Right kidney (tissue), 1 donor: ENCODE results near the gene TKTL1.
A peak's percentile ranks its signal among the peaks of the same experiment; 100 is the strongest.

Experiments used
- DNase-seq: peaks from one replicate; pipeline ENCODE4 v3.0.0-alpha.2; 2016

Gene TKTL1

DNA sequence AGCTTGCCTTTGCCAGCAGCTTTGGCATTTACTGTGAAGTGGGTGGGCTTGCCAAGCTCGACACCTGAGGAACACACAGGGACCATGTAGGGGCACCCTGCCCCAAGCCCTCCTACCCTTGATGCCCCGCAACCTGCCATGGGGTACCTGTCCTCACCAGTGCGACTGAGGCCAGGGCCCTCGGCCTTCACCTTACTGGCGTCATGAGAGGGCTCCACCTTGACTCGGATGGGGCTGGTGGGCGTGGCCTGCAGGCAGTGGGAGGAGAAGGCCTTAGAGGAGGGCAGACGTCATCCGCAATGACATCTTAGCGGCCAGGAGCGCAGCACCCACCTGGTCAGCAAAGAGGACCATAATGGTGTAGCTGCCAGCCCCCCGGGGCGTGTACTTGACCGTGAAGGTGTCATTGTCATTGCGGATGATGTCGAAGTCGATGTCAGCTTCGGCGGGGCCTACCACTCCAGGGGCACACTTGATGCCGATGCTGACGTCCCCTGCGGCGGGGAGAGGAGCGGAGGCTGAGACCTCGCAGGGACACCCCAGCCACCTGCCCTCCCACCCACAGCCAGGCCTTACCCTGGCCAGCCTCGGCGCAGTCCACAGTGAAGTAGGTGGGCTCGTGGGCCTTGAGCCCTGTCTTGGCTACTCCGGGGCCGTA lies 66.6 kb downstream of the TKTL1 start:
- no peak for DNase-seq

DNA sequence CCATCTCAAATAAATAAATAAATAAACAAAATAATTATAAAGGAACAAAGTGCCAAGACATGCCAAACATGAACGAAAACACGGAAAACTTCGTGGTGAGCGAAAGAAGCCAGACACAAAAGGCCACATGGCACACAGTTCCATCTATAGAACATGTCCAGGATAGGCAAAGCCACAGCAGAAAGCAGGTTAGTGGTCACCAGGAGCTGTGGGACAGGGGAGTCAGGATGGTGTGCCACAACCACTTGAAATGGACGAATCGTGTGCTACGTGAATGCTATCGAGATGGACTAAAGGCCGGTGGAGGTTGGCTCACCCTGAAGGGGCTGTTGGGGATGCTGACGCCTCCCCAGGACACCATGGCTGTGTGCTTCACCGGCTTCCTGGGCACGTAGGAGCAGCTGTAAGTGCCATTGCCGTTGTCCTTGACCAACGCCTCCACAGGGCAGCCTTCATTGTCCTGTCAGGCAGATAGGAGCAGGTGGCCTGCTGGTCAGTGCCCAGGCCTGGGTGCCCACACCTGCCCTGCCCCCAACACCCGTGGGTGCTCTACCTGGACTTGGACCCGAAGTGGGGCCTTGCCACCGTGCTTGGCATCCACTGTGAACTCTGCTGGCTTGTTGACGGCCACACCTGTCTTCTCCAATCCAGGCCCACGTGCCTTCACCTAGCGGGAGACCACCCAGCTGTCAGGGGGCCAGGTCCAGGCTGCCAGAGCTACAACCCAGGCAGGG lies 68.3 kb downstream of the TKTL1 start:
- DNase-seq = no peak

- DNase-seq = no peak
Observed at GRCh38 chrX:154365052-154365600, 69.5 kb downstream of the TKTL1 start.

GRCh38 chrX:154365997-154366665 lies 70.5 kb downstream of the TKTL1 start:
- DNase-seq = no peak

DNA sequence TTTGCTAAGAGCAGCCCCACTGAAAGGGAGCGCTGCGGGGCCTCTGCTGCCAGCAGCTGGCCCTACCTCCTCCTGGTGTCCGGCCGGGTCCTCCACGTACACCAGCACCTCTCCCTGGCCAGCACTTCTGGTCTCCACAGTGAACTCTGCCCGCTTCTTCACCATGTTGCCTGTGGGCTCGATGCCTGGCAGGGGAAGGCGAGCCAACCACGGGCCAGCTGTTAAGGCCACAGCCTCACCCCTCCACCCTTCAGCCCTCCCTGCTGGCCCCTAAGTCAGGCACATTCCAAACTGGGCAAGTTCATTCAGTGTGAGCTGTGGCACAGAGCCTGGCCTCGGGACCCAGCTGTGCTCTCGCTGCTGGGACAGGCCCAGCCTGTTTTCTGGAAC lies 71.1 kb downstream of the TKTL1 start:
- no peak for DNase-seq

- DNase-seq = no peak
Observed at GRCh38 chrX:154367474-154368308, 72.1 kb downstream of the TKTL1 start.

DNA sequence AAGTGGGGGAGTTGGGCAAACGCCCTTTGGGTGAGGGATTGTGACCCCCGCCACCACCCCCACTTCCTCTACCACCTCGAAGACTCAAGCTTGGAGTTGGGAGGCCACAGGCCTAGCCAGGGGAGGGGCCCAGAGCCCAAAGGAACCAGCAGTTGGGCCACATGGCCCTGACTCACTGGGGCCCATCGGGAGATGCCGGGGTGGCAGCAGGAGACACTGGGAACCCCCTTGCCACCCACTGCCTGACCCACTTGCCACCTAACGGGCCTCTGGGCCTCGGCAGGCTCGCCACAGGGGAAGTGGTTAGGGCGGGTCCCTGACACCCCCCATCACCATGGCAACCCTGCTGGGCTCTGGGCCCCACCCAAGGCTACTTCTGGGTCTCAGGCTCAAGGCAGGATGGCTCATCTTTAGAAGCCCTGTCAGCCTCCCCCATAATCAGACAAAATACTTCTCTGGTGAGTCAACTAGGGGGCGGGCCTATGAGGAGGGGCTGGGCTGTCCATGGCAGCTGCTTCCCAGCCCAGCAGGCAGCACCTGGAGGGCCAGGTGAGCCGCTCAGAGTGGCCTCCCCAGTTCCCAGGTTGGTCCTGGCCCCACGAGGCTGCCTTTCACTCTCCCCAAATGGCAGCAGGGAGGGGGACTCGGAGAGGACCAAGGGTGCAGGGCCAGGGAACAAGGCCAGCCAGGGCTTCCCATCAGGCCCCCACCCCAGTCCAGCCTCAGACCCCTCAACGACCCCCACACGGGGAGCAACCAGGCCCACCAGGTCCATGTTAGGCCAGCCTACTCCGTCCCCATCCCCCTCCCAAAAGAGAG lies 73.2 kb downstream of the TKTL1 start:
- DNase-seq = peak; percentile 26

DNA sequence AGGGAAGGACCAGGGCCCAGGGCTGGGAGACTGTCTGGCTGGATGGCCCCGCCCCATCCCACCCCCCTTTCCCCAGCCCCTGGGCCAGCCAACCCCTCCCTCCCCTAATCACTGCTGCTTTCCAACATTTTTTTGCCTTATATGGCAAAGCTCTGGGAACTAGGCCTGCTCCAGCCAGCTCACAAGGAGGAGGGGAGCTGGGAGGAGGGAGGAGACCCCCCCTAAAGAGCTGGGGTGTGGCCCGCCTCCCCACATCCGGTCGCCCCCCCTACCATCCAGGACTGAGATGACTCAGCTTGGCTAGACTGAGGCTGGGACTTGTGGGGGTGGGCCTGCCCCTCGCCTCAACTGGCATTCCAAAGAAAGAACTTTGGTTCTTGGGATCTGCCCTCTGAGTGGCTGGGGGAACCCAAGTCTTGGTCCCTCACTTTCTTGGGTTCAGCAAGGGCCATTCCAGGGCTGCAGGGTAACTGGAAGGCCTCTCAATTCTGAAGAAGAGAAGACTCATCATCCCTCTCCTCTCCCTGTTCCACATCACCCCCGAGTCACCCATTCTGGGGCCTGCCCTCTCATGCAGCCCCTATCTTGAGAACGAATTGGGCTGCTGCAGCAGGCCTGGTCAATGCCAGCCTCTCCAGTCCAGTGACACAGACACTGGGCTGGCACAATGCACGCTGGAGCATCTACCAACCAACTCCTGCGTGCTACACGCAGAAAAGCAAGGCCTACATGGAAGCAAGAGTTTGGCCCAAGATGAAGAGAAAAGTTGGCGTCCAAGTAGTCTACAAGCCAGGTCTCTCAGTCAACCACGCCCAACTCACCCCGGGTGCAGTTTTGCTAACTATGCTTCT lies 74.1 kb downstream of the TKTL1 start:
- peak; percentile 49 for DNase-seq

- no peak for DNase-seq
Observed at GRCh38 chrX:154370300-154371016, 74.9 kb downstream of the TKTL1 start.

GRCh38 chrX:154371017-154371788 lies 75.6 kb downstream of the TKTL1 start:
- DNase-seq = peak; percentile 75

DNA sequence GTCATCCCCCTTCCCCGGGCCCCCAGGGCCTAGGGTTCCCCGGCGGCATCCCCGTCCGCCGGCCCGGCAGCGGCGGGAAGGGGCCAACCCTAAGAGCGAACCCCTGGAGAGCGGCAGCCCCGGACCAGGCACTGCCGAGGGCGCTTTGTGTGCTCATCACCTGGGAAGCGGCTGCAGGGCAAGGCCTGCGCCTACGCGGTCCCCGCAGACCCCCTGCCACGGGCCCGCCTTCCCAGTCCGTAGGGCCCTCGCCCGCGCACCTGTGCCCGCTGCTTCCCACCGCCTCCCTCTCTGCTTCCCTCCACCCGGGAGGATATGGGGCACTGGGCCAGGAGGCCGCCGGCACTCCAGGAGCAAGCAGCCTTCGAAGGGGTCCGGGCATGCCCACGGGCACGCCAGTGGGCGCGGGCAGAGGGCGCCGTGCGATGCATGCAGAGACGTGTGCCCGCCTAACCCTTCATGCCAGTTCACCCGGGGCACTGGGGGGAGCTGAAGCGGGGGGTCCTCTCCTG lies 76.2 kb downstream of the TKTL1 start:
- peak; percentile 37 for DNase-seq

- DNase-seq = no peak
Observed at GRCh38 chrX:154372612-154373022, 77.0 kb downstream of the TKTL1 start.

GRCh38 chrX:154373340-154374306 lies 78.0 kb downstream of the TKTL1 start:
- peak; percentile 70 for DNase-seq

DNA sequence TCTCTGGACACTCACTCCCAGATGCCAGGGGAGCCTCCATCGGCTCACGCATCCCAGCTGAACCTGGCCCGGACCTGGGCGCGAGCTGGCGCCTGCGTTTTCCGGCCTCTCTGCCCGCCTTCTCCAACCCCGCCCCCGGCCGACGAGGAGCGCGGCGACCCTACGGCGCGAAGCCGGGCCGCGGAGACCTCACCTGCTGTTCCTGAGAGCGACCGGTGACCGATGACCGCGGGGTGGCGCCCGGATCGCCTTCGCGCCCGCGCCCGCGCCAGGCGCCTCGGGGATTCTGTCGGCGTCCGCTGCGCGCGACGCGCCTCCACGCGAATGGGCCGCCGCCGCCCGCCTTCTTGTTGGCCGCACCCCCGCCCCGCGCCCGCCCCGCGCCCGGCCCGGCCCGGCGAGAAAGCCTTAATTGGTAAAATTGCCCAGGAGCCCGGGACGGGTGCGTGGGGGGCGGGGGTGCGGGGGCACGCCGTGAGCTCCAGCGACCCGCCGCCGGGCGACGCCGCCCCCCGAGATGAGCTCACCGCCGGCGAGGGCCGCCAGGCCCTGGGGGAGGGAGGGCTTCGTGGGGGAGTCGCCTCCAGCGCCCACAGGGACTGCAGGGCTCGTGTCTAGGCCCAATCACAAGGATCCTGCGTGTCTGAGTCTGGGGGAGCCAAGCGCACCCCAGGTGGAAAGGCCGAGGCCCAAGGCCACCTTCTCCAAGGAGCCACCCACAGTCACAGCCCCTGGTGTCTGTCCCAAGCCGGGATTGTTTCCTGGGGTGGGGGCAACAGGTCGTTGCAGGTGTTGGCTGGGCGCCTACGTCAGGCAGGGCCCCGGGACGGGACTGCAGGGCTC lies 78.9 kb downstream of the TKTL1 start, which contains the start of gene FLNA:
TSS of gene FLNA (minus strand) at position 322 of the 843 bp plus-strand sequence. CDS start 3,389 bp downstream, outside the sequence.
- DNase-seq = peak; percentile 61

DNA sequence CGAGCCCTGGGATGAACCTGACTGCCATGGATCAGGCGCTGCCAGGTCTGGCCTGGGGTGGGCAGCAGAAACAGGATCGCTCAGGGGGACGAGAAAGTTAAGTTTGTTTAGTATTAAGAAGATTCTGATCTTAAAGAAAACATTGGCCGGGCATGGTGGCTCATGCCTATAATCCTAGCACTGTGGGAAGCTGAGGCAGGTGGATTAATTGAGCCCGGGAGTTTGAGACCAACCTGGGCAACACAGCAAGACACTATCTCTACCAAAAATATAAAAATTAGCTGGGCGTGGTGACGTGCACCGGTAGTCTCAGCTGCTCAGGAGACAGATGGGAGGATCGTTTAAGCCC lies 79.5 kb downstream of the TKTL1 start:
- DNase-seq = no peak

- no peak for DNase-seq
Observed at GRCh38 chrX:154376774-154377173, 81.2 kb downstream of the TKTL1 start.
